RPMI8226 (cell line): ENCODE data around the gene EPS8L2.

Experiments
- DNase-seq: peaks from one replicate; pipeline ENCODE4 v3.0.0-alpha.2; 2015

EPS8L2 gene

DNA sequence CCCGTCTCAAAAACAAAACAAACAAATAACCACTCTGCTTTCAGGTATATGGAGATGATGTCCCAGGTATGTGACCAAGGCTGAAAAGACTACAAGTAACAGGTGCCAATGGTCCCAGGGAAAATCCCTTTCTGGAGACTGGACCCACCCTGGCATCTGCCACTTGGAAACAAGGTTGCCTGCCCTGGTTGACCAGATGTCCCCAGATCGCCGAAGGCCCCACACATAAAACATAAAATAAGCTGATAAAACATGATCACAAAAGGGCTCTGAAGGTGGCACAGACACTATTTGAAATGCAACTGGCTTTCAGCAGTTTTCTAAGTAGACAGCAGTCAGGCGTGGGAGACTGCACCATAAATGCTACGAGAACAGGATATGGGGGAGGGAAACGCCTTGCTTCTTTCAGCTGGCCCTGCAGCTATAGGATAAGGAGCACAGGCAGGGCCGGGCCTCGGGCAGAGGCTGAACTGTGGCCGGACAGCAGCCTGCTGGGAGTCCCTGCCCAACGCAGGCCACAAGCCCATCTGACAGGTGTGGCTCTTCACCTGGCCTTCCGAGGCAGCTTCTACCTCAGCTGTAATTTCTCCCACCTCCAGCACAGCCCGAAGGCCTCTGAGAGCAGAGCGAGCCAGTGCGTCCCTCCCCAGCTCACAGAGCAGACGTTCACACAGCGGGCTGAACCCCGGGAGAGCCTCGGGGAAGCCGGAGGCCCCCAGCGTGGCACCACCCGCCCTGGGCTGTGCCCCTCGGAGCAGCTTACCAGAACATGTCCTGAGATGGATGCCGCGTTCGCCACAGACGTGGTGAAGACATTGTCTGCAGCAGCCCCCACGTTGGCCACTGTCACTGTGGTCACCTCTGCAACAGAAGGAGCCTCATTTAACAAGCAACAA, 15.0 kb upstream of the EPS8L2 start:
- DNase-seq = no peak

- no peak for DNase-seq
These were observed 14.1 kb upstream of the EPS8L2 start for GRCh38 chr11:691710-692590.

GRCh38 chr11:692824-693414, 13.1 kb upstream of the EPS8L2 start:
- no peak for DNase-seq

- no peak for DNase-seq
These were observed 12.6 kb upstream of the EPS8L2 start for GRCh38 chr11:693415-693831.

DNA sequence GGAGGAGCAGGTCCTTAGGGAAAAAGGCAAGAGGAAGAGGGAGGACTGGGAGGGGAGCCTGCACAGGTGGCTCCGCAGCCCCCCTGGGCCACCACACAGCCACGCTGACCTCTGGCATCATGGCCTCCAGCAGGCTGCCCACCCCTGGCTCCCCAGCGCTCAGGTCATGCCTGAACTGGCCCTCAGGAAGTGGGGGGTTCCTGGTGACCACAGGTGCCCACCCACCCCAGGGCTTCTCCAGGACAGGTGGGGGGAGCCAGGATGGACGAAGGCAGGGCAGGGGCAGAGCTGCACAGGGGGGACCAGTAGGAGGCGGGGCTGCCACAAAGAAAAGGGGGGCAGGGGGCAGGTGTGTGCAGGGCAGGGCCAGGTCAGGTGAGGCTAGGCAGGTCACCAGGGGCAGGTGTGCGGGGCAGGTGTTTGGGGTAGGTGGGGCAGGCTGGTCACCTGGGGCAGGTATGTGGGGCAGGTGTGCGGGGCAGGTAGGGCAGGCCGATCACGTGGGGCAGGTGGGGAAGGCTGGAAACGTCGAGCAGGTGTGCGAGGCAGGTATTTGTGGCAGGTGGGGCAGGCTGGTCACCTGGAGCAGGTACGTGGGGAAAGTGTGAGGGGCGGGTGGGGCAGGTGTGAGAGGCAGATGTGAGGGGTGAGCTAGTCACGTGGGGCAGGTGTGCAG, 12.0 kb upstream of the EPS8L2 start:
- no peak for DNase-seq

DNA sequence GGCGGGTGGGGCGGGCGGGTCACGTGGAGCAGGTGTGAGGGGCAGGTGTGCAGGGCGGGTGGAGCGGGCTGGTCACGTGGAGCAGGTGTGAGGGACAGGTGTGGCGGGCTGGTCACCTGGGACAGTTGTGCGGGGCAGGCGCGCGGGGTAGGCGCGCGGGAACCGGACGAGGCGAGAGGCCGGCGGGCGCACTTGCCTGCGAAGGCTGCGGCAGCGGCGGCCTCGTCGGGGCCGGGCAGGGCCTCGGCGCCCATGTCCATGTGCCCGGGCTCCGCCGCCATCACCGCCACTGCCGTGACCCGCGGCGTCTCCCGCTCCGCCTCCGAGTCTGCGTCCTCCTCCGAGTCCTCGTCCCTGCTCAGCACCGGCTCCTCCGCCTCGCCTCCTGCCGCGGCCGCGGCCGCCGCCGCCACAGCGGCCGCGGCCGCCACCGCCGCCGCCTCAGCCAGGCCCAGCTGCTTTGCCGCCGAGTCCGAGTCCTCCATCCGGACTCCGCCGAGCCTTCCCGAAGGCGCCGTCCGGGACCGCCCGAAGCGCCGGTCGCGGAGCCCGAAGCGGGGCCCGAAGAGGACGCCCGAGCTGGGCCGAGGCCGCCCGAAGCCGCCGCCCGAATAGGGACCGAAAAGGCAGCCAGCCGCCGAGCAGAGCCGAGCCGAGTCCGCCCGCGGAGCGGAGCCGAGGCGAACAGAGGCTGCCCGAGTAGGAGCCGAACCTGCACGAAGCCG, 11.3 kb upstream of the EPS8L2 start, which contains the start of gene DEAF1:
DEAF1 (minus strand) TSS at position 660 of the 725 bp plus-strand sequence; CDS start at position 485, 175 bp downstream.
- DNase-seq = peak; percentile 94

GRCh38 chr11:695288-695537, 10.8 kb upstream of the EPS8L2 start:
- no peak for DNase-seq

DNA sequence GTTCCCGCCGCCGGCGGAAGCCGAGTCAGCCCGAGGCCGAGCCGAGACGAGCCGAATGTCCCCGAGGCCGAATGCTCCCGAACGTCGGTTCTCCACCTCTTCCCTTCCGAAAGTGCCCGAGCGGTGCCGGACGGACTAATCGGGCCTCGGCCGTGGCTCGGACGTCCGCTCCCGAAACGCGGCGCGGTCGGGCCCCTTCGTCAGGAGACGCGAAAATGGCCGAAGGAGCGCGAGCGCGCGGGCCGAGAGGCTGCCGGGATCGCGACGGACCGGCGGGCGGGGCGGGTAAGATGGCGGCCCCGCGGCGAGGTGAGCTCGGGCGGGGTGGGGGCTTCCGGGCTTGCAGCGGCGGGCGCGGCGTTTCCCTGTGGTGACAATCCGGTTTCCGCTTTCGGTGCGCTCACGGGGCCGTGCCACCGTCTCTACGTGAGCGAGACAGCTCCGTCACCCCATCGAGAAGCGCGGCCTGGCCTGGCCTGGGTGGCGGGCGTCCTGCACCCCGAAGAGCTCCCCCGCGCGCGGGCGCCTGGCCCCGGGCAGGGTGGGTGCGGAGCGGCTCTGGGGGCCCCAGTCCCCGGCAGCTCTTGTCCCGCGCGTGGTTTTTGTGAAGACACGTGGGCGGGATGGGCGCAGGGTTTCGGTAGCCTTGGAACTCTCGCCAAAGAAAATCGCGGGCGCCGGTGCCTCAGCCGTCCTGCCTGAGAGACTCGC, 10.3 kb upstream of the EPS8L2 start, which contains the start of gene TMEM80:
TMEM80 (plus strand) TSS at position 279 of the 711 bp plus-strand sequence; CDS start at position 291, 12 bp downstream.
- peak; percentile 96 for DNase-seq

DNA sequence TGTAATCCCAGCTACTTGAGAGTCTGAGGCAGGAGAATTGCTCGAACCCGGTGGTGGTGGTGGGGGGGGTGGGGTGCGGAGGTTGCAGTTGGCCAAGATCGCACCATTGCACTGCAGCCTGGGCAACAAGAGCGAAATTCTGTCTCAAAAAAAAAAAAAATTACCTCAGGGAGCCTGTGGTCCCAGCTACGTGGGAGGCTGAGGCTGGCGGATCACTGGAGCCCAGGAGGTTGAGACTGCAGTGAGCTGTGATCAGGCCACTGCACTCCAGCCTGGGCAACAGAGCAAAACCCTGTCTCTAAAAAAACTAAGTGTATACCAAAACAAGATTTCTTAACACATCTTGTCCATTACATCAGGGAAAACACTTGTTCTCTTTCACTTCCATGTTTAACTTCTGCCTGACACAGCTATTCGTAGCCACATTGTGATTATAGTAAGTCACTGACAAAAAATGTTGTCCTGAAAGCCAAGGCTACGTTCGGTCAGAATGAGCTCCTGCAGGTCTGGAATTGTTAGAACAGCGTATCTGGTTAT, 9.0 kb upstream of the EPS8L2 start:
- no peak for DNase-seq

- DNase-seq = no peak
These were observed 8.2 kb upstream of the EPS8L2 start for GRCh38 chr11:697811-698311.

DNA sequence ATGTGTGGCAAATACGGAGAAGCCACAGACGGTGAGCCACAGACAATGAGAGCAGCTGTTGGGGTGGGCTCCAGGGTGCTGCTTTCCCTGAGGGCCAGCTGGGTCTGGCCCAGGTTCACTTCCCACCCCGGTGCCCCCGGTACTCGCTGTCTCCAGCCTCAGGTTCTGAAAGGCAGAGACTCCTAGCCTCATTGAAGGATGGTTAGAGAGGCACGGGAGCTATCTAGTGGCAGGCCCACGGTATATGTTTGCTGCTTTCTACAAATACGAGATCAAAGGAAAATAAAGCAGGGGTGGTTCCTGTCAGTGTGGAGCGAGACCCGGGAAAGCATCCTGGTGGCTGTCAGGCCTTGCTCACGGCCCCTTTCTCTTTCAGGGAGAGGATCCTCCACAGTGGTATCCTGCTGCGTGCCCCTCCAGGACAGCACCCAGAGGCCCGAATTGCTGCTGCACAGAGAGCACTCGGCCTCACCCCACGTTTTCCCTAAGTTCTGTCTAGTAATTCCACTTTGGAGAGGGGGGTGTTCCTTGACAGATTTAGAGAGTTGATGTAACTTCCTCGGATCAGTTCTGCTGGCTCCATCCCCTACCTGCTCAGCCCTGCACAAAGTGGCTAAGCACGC, 7.4 kb upstream of the EPS8L2 start:
- no peak for DNase-seq

DNA sequence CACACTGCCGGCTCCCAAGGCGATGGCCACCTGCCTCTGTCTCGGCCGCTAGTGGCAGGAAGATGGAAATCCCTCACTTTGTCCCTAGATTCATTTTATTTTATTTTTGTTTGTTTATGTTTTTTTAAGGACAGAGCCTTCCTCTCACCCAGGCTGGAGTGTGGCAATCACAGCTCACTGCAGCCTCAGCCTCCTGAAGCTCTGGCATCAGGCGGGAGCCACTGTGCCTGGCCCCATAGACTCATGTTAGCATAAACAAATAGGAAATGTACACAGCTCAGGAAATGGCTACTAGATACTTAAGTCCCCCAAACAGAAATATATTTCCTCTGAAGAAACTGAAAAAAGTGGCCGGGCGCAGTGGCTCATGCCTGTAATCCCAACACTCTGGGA, 6.9 kb upstream of the EPS8L2 start:
- DNase-seq = no peak

- no peak for DNase-seq
These were observed 6.3 kb upstream of the EPS8L2 start for GRCh38 chr11:699753-700152.

DNA sequence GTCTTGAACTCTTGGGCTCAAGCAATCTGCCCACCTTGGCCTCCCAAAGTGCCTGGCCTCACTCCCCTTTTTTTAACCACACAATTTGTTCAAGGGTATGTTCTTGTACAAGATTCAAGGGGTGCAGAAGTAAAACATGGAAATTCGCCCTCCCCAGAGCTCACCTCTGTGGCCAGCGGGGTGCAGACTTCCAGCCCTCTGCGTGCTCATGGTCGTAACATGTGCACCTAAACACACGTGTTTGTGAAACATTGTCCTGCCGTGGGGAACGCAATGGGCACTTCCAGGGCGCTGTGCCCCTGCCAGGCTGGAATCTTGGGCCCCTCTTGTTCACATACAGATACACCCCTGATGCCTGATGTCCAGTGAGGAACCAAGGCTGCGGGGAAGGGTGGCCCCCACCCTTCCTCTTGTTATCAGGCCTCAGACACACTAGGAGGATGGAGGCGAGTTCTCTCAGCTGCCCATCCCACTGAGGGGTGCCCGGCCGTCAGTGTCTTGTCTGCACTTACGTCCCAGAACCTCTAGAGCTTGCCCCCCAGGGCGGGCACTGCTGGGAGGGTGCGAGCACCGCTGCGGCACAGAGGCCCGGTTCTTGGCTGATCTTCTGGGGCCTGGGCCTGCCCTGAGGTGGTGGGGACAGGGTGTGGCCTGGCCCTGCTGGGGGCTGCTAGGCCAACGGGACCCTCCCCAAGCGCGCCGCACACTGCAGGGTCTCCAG, 4.1 kb upstream of the EPS8L2 start:
- no peak for DNase-seq

GRCh38 chr11:702462-703461, 3.3 kb upstream of the EPS8L2 start:
- DNase-seq = no peak

GRCh38 chr11:703506-703905, 2.5 kb upstream of the EPS8L2 start:
- DNase-seq = no peak

GRCh38 chr11:704228-704674, 1.8 kb upstream of the EPS8L2 start:
- DNase-seq = no peak
